ENCODE measurements around the gene RALY. TPM values are rescaled to one million over a fixed set of nuclear protein-coding genes. Genes with fewer than 3 reads are reported as not detected.

Gene RALY
- total RNA-seq, 2 experiments from 2014 or later = 139 to 152 TPM

GRCh38 chr20:33986560-33987216 is 7.0 kb upstream of the RALY start:
- CTCF ChIA-PET = interaction anchor here (0.6 kb wide), 1 partner anchor 30 kb away, joined by 3 read pairs; no protein-coding TSS in a partner anchor
- no peaks in the 10 kb centered on the region for H3K9me3 Mint-ChIP-seq (ENCODE audit: low read depth)
- H3K36me3 Mint-ChIP-seq (ENCODE audit: low read depth) = peaks cover 7% of the 10 kb centered on the region
- H3K27ac Mint-ChIP-seq = no peak overlapping the region
- intact Hi-C loops (cut with DNase I, micrococcal nuclease) = no loop called here
- peaks cover 15% of the 10 kb centered on the region for H3K4me1 Mint-ChIP-seq
- POLR2A ChIA-PET = interaction anchor here (1.3 kb wide), 1 partner anchor 11 kb away, joined by 3 read pairs; no protein-coding TSS in a partner anchor
- no peaks in the 10 kb centered on the region for H3K27me3 Mint-ChIP-seq
- no peak for ATAC-seq
- no peak overlapping the region for H3K4me3 Mint-ChIP-seq
- no peak for DNase-seq

GRCh38 chr20:33990075-33990474 is 3.6 kb upstream of the RALY start:
- peaks cover 24% of the 10 kb centered on the region for H3K4me1 Mint-ChIP-seq
- no peaks in the 10 kb centered on the region for H3K9me3 Mint-ChIP-seq (ENCODE audit: low read depth)
- ATAC-seq (no peak), DNase-seq (no peak)
- ChIA-PET POLR2A (interaction anchor here (0.6 kb wide), 1 partner anchor 119 kb away, joined by 3 read pairs; no protein-coding TSS in a partner anchor), CTCF (interaction anchor here (1.0 to 1.1 kb wide), 2 partner anchors 9 to 15 kb away, joined by 3 read pairs; no protein-coding TSS in a partner anchor)
- H3K4me3 Mint-ChIP-seq = no peak overlapping the region
- H3K36me3 Mint-ChIP-seq (ENCODE audit: low read depth) = peaks cover 16% of the 10 kb centered on the region
- no peaks in the 10 kb centered on the region for H3K27me3 Mint-ChIP-seq
- intact Hi-C loops (cut with DNase I, micrococcal nuclease) = loop anchor here (5.0 to 10.0 kb wide), 8 partner anchors 323 to 1885 kb away; partner anchors contain the start of genes ACTL10 (in 1 of the 2), CDK5RAP1 (in 1 of the 2), ERGIC3 (in 1 of the 2) and GSS (in 1 of the 2)
- H3K27ac Mint-ChIP-seq = no peak overlapping the region

GRCh38 chr20:33991502-33991901 is 2.2 kb upstream of the RALY start:
- CTCF ChIA-PET = interaction anchor here (2.0 kb wide), 1 partner anchor 11 kb away, joined by 7 read pairs; no protein-coding TSS in a partner anchor
- Mint-ChIP-seq H3K36me3 (ENCODE audit: low read depth) (peaks cover 20% of the 10 kb centered on the region), H3K27me3 (no peaks in the 10 kb centered on the region), H3K27ac (no peak overlapping the region), H3K4me1 (peaks cover 35% of the 10 kb centered on the region), H3K4me3 (peak overlapping the region; percentile 97), H3K9me3 (ENCODE audit: low read depth) (no peaks in the 10 kb centered on the region)
- POLR2A ChIA-PET = interaction anchor here (0.6 kb wide), 1 partner anchor 54 kb away, joined by 3 read pairs; no protein-coding TSS in a partner anchor
- DNase-seq (no peak), ATAC-seq (no peak)
- intact Hi-C loops (cut with DNase I, micrococcal nuclease) = loop anchor here (5.0 to 10.0 kb wide), 8 partner anchors 324 to 1887 kb away; partner anchors contain the start of genes ACTL10 (in 1 of the 2), CDK5RAP1 (in 1 of the 2), ERGIC3 (in 1 of the 2) and GSS (in 1 of the 2)

GRCh38 chr20:33992145-33992922 is 1.4 kb upstream of the RALY start:
- H3K4me1 Mint-ChIP-seq = peaks cover 43% of the 10 kb centered on the region
- peak overlapping the region; percentile 97 for H3K4me3 Mint-ChIP-seq
- intact Hi-C loops (cut with DNase I, micrococcal nuclease) = loop anchor here (2.0 to 10.0 kb wide), 14 partner anchors 325 to 1962 kb away; partner anchors contain the start of genes ACTL10 (in 1 of the 2), ASXL1 (in 1 of the 2), CDK5RAP1 (in 1 of the 2) and ERGIC3 (in 1 of the 2)
- no peak for DNase-seq
- POLR2A ChIA-PET = interaction anchor here (0.9 to 1.8 kb wide), 10 partner anchors 12 to 503 kb away, joined by 3 to 15 read pairs (median 4); partner anchors contain the start of genes CBFA2T2, CHMP4B, EIF2S2 and PXMP4
- no peaks in the 10 kb centered on the region for H3K9me3 Mint-ChIP-seq (ENCODE audit: low read depth)
- H3K27ac Mint-ChIP-seq = peak overlapping the region; percentile 97
- no peaks in the 10 kb centered on the region for H3K27me3 Mint-ChIP-seq
- CTCF ChIA-PET = interaction anchor here (0.5 to 2.0 kb wide), 3 partner anchors 11 to 320 kb away, joined by 3 to 7 read pairs (median 6); no protein-coding TSS in a partner anchor
- H3K36me3 Mint-ChIP-seq (ENCODE audit: low read depth) = peaks cover 24% of the 10 kb centered on the region
- ATAC-seq = no peak

GRCh38 chr20:33992923-33993575 is 662 bp upstream of the RALY start:
- intact Hi-C loops (cut with DNase I, micrococcal nuclease) = loop anchor here (1.0 to 10.0 kb wide), 26 partner anchors 115 to 1962 kb away; partner anchors contain the start of genes CHMP4B (in 2 of the 2), EIF2S2 (in 2 of the 2), SNTA1 (in 2 of the 2) and ACSS2 (in 1 of the 2)
- peak; percentile 100 for DNase-seq
- Mint-ChIP-seq H3K36me3 (ENCODE audit: low read depth) (peaks cover 24% of the 10 kb centered on the region), H3K27ac (peak overlapping the region; percentile 97), H3K4me1 (peaks cover 50% of the 10 kb centered on the region), H3K27me3 (no peaks in the 10 kb centered on the region), H3K4me3 (peak overlapping the region; percentile 97), H3K9me3 (ENCODE audit: low read depth) (no peaks in the 10 kb centered on the region)
- peak; percentile 87 for ATAC-seq
- ChIA-PET CTCF (interaction anchor here (0.5 to 2.0 kb wide), 8 partner anchors 8 to 612 kb away, joined by 3 to 7 read pairs (median 3); no protein-coding TSS in a partner anchor), POLR2A (interaction anchor here (0.5 to 1.8 kb wide), 14 partner anchors 11 to 503 kb away, joined by 3 to 15 read pairs (median 4); partner anchors contain the start of genes CBFA2T2, CHMP4B, EIF2S2 and PXMP4)

GRCh38 chr20:33994222-33994913 is 657 bp downstream of the RALY start:
- Mint-ChIP-seq H3K4me1 (peaks cover 61% of the 10 kb centered on the region), H3K36me3 (ENCODE audit: low read depth) (peaks cover 29% of the 10 kb centered on the region), H3K4me3 (peak overlapping the region; percentile 97), H3K27ac (peak overlapping the region; percentile 95), H3K9me3 (ENCODE audit: low read depth) (no peaks in the 10 kb centered on the region), H3K27me3 (no peaks in the 10 kb centered on the region)
- DNase-seq (peak; percentile 88), ATAC-seq (peak; percentile 26)
- ChIA-PET CTCF (interaction anchor here (1.0 kb wide), 1 partner anchor 9 kb away, joined by 3 read pairs; no protein-coding TSS in a partner anchor), POLR2A (interaction anchor here (0.6 to 1.8 kb wide), 7 partner anchors 10 to 505 kb away, joined by 3 to 15 read pairs (median 4); partner anchors contain the start of genes CBFA2T2, EIF2S2 and PXMP4)
- intact Hi-C loops (cut with DNase I, micrococcal nuclease) = loop anchor here (1.0 to 10.0 kb wide), 9 partner anchors 75 to 1890 kb away; partner anchors contain the start of genes ACTL10 (in 1 of the 2), CDK5RAP1 (in 1 of the 2), ERGIC3 (in 1 of the 2) and GSS (in 1 of the 2)

- Mint-ChIP-seq H3K27ac (peak overlapping the region; percentile 95), H3K36me3 (ENCODE audit: low read depth) (peaks cover 29% of the 10 kb centered on the region), H3K27me3 (no peaks in the 10 kb centered on the region), H3K9me3 (ENCODE audit: low read depth) (no peaks in the 10 kb centered on the region), H3K4me3 (peak overlapping the region; percentile 97), H3K4me1 (peaks cover 66% of the 10 kb centered on the region)
- ChIA-PET CTCF (interaction anchor here (0.6 kb wide), 1 partner anchor 1098 kb away, joined by 3 read pairs; no protein-coding TSS in a partner anchor), POLR2A (interaction anchor here (0.6 to 1.2 kb wide), 2 partner anchors 9 to 341 kb away, joined by 3 to 4 read pairs; no protein-coding TSS in a partner anchor)
- no peak for DNase-seq
- no peak for ATAC-seq
- intact Hi-C loops (cut with DNase I, micrococcal nuclease) = loop anchor here in 1 of 2 experiments (10.0 kb wide), 1 partner anchor 1890 kb away; the partner anchor contains the start of gene TM9SF4
Measured at GRCh38 chr20:33995053-33995831, 1.5 kb downstream of the RALY start.

- Mint-ChIP-seq H3K9me3 (ENCODE audit: low read depth) (no peaks in the 10 kb centered on the region), H3K36me3 (ENCODE audit: low read depth) (peaks cover 23% of the 10 kb centered on the region), H3K27ac (no peak overlapping the region), H3K27me3 (no peaks in the 10 kb centered on the region), H3K4me1 (peaks cover 78% of the 10 kb centered on the region), H3K4me3 (no peak overlapping the region)
- intact Hi-C loops (cut with DNase I, micrococcal nuclease) = loop anchor here in 1 of 2 experiments (10.0 kb wide), 1 partner anchor 1894 kb away; the partner anchor contains the start of gene TM9SF4
- ChIA-PET POLR2A (interaction anchor here (0.6 kb wide), 2 partner anchors 25 to 113 kb away, joined by 3 to 4 read pairs; no protein-coding TSS in a partner anchor), CTCF (interaction anchor here (0.6 kb wide), 1 partner anchor 16 kb away, joined by 3 read pairs; no protein-coding TSS in a partner anchor)
- no peak for ATAC-seq
- DNase-seq = no peak
Measured at GRCh38 chr20:33999025-33999649, 5.4 kb downstream of the RALY start.

GRCh38 chr20:34001378-34001777 is 7.7 kb downstream of the RALY start:
- no peaks in the 10 kb centered on the region for H3K9me3 Mint-ChIP-seq (ENCODE audit: low read depth)
- peaks cover 84% of the 10 kb centered on the region for H3K4me1 Mint-ChIP-seq
- H3K4me3 Mint-ChIP-seq = no peak overlapping the region
- H3K36me3 Mint-ChIP-seq (ENCODE audit: low read depth) = peaks cover 19% of the 10 kb centered on the region
- DNase-seq (no peak), ATAC-seq (no peak)
- no peaks in the 10 kb centered on the region for H3K27me3 Mint-ChIP-seq
- no peak overlapping the region for H3K27ac Mint-ChIP-seq
- ChIA-PET CTCF (interaction anchor here (0.8 kb wide), 2 partner anchors 15 to 36 kb away, joined by 3 read pairs; no protein-coding TSS in a partner anchor), POLR2A (no interaction called here)
- intact Hi-C loops (cut with DNase I, micrococcal nuclease) = no loop called here

All from activated CD4-positive, alpha-beta T cell treated with anti-CD3 and anti-CD28 coated beads for 36 hours (primary cell).